ENCODE data around the gene TLE7.

TLE7 gene

DNA sequence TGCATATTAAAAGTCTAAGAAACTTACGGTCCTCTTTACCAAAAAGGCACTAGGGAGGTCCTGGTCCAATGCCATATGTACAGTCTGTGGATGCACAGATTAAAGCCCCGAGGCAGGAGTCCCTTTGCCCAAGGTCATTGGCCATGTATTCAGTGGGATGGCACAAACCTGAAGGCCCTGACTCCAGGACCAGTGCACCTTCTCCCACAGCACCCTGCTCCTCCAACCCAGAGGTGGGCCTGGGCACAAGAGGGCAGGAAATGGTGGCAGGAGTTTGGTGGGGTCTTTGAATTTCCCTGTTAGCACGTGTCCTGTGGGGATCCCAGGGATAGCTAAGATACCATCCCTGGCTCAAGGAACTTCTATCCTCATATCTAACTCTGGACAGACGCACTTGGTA is 28.5 kb downstream of the TLE7 start:
- Histone ChIP-seq H3K27ac (ENCODE audit: low read depth, low read length) (no peak overlapping the region), H3K27me3 (ENCODE audit: insufficient read depth, low read length) (peaks cover 56% of the 10 kb centered on the region), H3K4me1 (ENCODE audit: control insufficient read depth, insufficient read depth, low read length, unreplicated experiment) (no peaks in the 10 kb centered on the region), H2AFZ (ENCODE audit: low read length, unreplicated experiment) (no peak overlapping the region), H3K36me3 (ENCODE audit: insufficient read depth, low read length) (no peaks in the 10 kb centered on the region), H3K4me3 (ENCODE audit: low read depth, low read length) (no peak overlapping the region), H3K79me2 (ENCODE audit: control insufficient read depth, insufficient read depth, low read length, unreplicated experiment) (no peaks in the 10 kb centered on the region)

DNA sequence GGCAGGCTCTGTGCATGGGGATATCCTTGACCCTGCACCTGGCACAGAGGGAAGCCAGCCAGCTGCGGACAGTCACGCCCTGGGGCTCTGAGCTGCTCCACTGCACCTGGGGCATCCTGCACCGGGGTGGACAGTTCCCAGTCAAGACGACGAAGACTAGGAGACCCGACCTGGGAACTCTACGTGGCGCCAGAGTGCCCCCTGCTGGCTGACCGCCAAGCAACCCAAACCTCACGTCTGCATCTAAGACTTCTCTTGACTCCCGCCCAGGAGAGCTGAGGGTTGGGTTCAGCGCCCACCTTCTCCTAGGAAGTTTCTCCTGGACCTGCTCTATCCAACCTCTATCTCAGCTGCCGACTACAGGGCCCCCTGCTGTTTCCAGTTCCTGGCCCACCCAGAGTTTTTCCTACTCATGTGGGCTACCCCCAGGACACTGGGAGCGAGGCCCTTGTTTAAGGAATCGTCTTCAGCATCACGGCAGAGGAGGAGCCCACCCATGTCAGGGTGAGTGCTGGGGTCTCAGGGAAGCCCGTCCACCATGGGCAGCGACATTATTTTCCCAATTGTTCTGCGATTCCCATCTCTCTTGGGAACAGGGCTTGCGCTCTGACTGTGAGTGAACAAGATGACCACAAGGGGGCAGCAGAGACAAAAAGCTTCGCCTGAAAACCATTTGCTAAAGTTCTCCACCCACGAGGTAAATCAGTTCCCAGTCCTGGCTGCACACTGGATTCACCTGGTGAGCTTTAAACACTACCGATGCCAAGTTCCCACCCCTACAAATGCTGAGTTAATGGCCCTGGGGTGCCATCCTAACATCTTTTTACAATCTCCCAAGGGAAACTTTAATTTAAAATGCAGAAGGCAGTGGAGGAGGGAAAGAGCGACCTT is 29.3 kb downstream of the TLE7 start:
- peaks cover 56% of the 10 kb centered on the region for H3K27me3 ChIP-seq (ENCODE audit: insufficient read depth, low read length)

DNA sequence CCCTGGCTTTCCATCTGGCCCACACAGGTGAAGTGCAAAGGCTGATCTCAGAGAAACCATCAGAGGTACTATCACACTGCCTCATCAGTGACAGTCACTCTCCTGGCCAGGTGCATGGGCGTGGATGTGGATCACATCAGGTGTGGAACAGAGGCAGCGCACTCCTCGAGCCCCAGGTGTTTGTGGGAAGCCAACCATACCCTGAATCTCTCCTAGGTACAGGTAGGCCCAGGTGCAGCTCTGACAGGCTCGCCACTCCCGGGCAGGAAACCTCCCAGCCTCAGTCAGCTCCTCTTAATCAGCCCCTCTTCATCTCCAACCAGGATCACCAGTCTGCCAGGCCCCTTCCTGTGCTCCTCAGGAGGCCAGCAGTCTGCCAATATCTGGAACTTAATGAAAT is 31.7 kb downstream of the TLE7 start:
- Histone ChIP-seq H3K27ac (ENCODE audit: low read depth, low read length) (no peak overlapping the region), H3K4me3 (ENCODE audit: low read depth, low read length) (no peak overlapping the region)

More for the DNA sequence above, 29.3 kb downstream of the TLE7 start:
- no peak overlapping the region for H3K4me3 ChIP-seq (ENCODE audit: low read depth, low read length)
- H3K36me3 ChIP-seq (ENCODE audit: insufficient read depth, low read length), result no peaks in the 10 kb centered on the region
- no peaks in the 10 kb centered on the region for H3K4me1 ChIP-seq (ENCODE audit: control insufficient read depth, insufficient read depth, low read length, unreplicated experiment)
- H3K27ac ChIP-seq (ENCODE audit: low read depth, low read length), result no peak overlapping the region
- H3K79me2 ChIP-seq (ENCODE audit: control insufficient read depth, insufficient read depth, low read length, unreplicated experiment), result no peaks in the 10 kb centered on the region
- H2AFZ ChIP-seq (ENCODE audit: low read length, unreplicated experiment), result no peak overlapping the region

DNA sequence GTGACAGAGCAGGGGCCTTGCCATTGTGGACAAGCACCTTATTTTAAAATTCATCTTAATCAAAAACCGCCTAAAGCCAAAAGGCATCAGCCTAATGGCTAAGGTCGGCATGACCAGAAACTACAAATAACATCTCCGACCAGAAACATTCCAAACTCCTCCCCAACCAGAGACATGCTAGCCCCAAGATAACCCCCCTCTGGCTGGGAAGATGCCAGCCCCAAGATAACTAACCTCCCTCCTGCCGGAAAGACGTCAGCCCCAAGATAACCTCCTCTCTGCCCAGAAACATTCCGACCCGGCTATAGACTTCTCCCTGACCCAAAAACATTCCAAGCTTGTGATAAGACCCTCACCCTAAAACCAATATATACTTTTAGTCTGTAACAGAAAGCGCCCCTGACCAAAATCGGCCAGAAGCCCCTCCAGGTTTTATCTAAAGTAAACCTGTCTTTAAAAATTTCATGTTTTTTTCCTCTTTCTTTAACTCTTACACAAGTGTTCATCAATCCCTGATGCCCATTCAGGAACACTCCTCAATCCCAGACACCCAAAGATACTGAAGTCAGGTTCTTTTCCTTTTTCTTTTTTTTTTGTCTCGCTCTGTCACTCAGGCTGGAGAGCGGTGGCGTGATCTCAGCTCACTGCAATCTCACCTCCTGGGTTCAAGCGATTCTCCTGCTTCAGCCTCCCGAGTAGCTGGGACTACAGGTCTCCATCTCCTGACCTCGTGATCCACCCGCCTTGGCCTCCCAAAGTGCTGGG is 32.7 kb downstream of the TLE7 start:
- no peak overlapping the region for H3K4me3 ChIP-seq (ENCODE audit: low read depth, low read length)
- no peak overlapping the region for H3K27ac ChIP-seq (ENCODE audit: low read depth, low read length)
- no peaks in the 10 kb centered on the region for H3K4me1 ChIP-seq (ENCODE audit: control insufficient read depth, insufficient read depth, low read length, unreplicated experiment)
- no peaks in the 10 kb centered on the region for H3K79me2 ChIP-seq (ENCODE audit: control insufficient read depth, insufficient read depth, low read length, unreplicated experiment)
- no peaks in the 10 kb centered on the region for H3K36me3 ChIP-seq (ENCODE audit: insufficient read depth, low read length)
- H3K27me3 ChIP-seq (ENCODE audit: insufficient read depth, low read length), result peaks cover 54% of the 10 kb centered on the region
- no peak overlapping the region for H2AFZ ChIP-seq (ENCODE audit: low read length, unreplicated experiment)

More for the DNA sequence above, 31.7 kb downstream of the TLE7 start:
- Histone ChIP-seq H3K79me2 (ENCODE audit: control insufficient read depth, insufficient read depth, low read length, unreplicated experiment) (no peaks in the 10 kb centered on the region), H2AFZ (ENCODE audit: low read length, unreplicated experiment) (no peak overlapping the region), H3K4me1 (ENCODE audit: control insufficient read depth, insufficient read depth, low read length, unreplicated experiment) (no peaks in the 10 kb centered on the region), H3K27me3 (ENCODE audit: insufficient read depth, low read length) (peaks cover 48% of the 10 kb centered on the region), H3K36me3 (ENCODE audit: insufficient read depth, low read length) (no peaks in the 10 kb centered on the region)

DNA sequence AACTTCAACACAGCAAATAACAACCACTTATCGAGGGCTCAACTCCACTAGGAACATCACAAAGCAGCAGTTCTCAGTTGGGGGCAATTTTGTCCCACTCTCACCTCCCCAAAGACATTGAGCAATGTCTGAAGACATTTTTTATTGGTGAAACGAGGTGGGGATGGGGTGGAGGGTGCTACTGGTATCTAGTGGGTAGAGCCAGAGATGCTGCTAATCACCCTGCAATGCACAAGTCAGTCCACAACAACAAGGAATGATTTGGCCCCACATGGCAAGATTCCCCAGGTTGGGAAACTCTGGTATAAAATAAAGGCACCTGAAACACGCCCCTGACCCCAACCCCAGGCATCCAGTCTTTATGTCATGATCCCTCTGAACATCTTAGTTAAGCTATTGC is 33.3 kb downstream of the TLE7 start:
- no peak overlapping the region for H3K27ac ChIP-seq (ENCODE audit: low read depth, low read length)
- H3K4me3 ChIP-seq (ENCODE audit: low read depth, low read length), result no peak overlapping the region
- no peaks in the 10 kb centered on the region for H3K79me2 ChIP-seq (ENCODE audit: control insufficient read depth, insufficient read depth, low read length, unreplicated experiment)
- no peaks in the 10 kb centered on the region for H3K4me1 ChIP-seq (ENCODE audit: control insufficient read depth, insufficient read depth, low read length, unreplicated experiment)
- no peaks in the 10 kb centered on the region for H3K36me3 ChIP-seq (ENCODE audit: insufficient read depth, low read length)
- no peak overlapping the region for H2AFZ ChIP-seq (ENCODE audit: low read length, unreplicated experiment)
- peaks cover 60% of the 10 kb centered on the region for H3K27me3 ChIP-seq (ENCODE audit: insufficient read depth, low read length)

DNA sequence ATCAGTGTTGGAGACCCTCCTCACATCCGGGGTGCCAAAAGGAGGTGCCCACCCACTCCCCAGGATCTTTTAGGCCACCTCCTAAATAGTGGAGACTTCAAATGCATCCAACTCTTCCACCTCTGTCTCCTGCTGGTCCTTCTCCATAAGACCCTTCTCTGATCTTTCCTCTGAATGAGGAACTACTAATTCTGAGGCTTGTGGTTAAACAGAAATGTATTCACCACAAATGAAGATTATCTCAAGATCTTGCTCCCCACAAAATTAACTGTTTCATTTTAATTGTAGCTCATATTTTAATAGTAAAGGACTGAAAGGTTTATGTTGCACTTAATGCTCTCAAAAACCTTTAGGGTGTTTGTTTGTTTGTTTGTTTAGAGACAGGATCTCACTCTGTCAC is 34.1 kb downstream of the TLE7 start:
- Histone ChIP-seq H3K79me2 (ENCODE audit: control insufficient read depth, insufficient read depth, low read length, unreplicated experiment) (no peaks in the 10 kb centered on the region), H3K27ac (ENCODE audit: low read depth, low read length) (no peak overlapping the region), H3K4me1 (ENCODE audit: control insufficient read depth, insufficient read depth, low read length, unreplicated experiment) (no peaks in the 10 kb centered on the region), H3K4me3 (ENCODE audit: low read depth, low read length) (no peak overlapping the region), H3K36me3 (ENCODE audit: insufficient read depth, low read length) (no peaks in the 10 kb centered on the region), H3K27me3 (ENCODE audit: insufficient read depth, low read length) (peaks cover 67% of the 10 kb centered on the region), H2AFZ (ENCODE audit: low read length, unreplicated experiment) (no peak overlapping the region)

DNA sequence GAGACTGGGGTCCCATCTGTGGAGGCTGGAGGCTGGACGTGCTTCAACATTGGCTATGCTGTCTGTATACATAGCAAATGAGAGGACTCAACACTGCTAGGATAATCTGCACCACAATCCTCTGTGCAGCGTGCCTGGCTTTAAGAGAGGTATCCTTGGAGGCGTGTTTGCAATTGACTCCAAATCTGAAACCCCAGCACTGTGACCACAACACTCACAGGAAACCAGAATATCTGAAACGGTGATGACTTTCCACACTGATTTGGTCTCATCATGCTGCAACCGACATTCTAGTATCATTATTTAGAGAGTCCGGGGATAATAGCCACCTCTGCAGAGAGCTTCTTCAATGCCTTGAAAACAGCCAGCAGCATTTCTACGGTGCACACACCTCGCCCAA is 35.1 kb downstream of the TLE7 start:
- Histone ChIP-seq H2AFZ (ENCODE audit: low read length, unreplicated experiment) (no peak overlapping the region), H3K4me1 (ENCODE audit: control insufficient read depth, insufficient read depth, low read length, unreplicated experiment) (no peaks in the 10 kb centered on the region), H3K4me3 (ENCODE audit: low read depth, low read length) (no peak overlapping the region), H3K27me3 (ENCODE audit: insufficient read depth, low read length) (peaks cover 77% of the 10 kb centered on the region), H3K36me3 (ENCODE audit: insufficient read depth, low read length) (no peaks in the 10 kb centered on the region), H3K79me2 (ENCODE audit: control insufficient read depth, insufficient read depth, low read length, unreplicated experiment) (no peaks in the 10 kb centered on the region), H3K27ac (ENCODE audit: low read depth, low read length) (no peak overlapping the region)

DNA sequence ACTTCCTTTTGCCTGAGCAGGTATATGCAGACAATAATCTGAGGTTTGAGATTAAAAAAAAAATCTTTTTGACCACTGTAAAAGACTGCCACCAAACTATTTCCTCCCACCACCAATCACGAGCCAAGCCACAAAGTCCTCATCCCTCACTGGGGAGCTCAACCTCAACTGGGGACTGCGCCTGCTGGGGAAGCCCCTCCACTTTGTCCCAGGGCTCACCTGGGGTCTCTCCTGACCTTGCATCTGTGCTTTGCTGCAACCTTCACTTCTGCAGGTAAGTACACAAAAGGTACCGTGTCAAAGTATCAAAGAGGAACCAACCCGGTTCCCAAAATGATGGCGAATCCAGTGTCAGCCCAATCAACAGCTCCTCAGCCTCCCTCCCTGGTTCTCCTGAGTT is 35.5 kb downstream of the TLE7 start:
- no peak overlapping the region for H3K4me3 ChIP-seq (ENCODE audit: low read depth, low read length)
- H3K79me2 ChIP-seq (ENCODE audit: control insufficient read depth, insufficient read depth, low read length, unreplicated experiment), result no peaks in the 10 kb centered on the region
- H3K27me3 ChIP-seq (ENCODE audit: insufficient read depth, low read length), result peaks cover 79% of the 10 kb centered on the region
- H3K4me1 ChIP-seq (ENCODE audit: control insufficient read depth, insufficient read depth, low read length, unreplicated experiment), result no peaks in the 10 kb centered on the region
- H3K36me3 ChIP-seq (ENCODE audit: insufficient read depth, low read length), result no peaks in the 10 kb centered on the region
- no peak overlapping the region for H3K27ac ChIP-seq (ENCODE audit: low read depth, low read length)
- no peak overlapping the region for H2AFZ ChIP-seq (ENCODE audit: low read length, unreplicated experiment)

DNA sequence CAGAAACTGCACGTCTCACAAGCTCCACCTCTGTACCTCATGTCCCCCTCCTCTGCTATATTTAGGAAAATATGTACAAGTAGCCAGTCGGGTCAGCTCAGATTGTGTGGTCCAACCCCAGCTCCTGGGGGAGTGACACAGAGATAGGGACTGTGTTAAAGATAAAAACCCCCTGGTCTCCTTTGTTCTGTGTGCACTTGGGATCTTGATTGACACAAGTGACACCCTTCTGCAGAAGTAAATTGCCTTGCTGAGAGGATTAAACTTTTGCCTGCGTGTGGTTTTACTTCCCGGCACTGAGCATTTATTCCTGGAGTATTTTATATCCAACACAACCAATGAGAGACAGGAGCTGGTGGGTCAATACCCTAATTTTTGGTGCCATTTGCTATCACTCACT is 37.5 kb downstream of the TLE7 start:
- H3K27ac ChIP-seq (ENCODE audit: low read depth, low read length), result no peak overlapping the region
- peaks cover 81% of the 10 kb centered on the region for H3K27me3 ChIP-seq (ENCODE audit: insufficient read depth, low read length)
- no peaks in the 10 kb centered on the region for H3K79me2 ChIP-seq (ENCODE audit: control insufficient read depth, insufficient read depth, low read length, unreplicated experiment)
- H3K36me3 ChIP-seq (ENCODE audit: insufficient read depth, low read length), result no peaks in the 10 kb centered on the region
- no peak overlapping the region for H2AFZ ChIP-seq (ENCODE audit: low read length, unreplicated experiment)
- no peak overlapping the region for H3K4me3 ChIP-seq (ENCODE audit: low read depth, low read length)
- no peaks in the 10 kb centered on the region for H3K4me1 ChIP-seq (ENCODE audit: control insufficient read depth, insufficient read depth, low read length, unreplicated experiment)

DNA sequence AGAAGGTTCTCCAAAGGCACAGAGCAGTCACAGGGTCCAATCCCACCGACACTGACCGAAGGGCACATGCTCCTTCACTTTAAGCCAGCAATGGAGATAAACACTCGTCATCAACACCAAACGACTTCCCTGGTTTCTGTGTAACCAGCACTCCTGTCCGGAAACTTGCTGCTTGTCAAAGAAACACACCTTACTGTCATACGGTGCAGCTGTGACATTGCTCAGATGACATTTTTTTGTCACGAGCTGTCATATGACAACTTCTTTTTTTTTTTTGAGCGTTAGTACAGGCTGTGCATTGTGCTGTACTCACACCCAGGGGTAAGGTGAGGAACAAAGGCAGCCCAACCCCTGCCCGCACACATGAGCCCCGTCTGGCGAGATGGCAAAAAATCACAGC is 39.2 kb downstream of the TLE7 start:
- H3K79me2 ChIP-seq (ENCODE audit: control insufficient read depth, insufficient read depth, low read length, unreplicated experiment), result no peaks in the 10 kb centered on the region

DNA sequence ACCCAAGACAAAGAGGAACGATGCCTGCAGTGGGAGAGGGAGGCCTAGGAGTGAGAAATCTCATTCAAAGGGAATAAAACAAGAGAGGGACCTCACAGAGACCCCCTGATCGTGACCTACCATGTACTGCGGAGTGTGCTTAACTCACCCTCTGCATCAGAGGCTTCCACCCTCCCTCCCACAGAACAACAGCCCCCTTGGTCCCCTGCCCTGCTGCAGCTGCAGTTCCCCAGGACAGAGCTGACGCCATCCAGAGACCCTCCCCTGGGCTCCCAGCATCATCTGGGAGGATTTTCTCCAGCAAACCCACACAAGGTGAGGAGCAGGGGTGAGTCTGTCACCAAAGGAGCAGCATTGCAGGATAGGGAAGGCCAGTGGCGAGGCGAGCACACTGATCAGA is 39.8 kb downstream of the TLE7 start:
- Histone ChIP-seq H3K36me3 (ENCODE audit: insufficient read depth, low read length) (no peaks in the 10 kb centered on the region), H3K27me3 (ENCODE audit: insufficient read depth, low read length) (peaks cover 73% of the 10 kb centered on the region), H3K27ac (ENCODE audit: low read depth, low read length) (no peak overlapping the region), H3K4me3 (ENCODE audit: low read depth, low read length) (no peak overlapping the region), H2AFZ (ENCODE audit: low read length, unreplicated experiment) (no peak overlapping the region), H3K79me2 (ENCODE audit: control insufficient read depth, insufficient read depth, low read length, unreplicated experiment) (no peaks in the 10 kb centered on the region), H3K4me1 (ENCODE audit: control insufficient read depth, insufficient read depth, low read length, unreplicated experiment) (no peaks in the 10 kb centered on the region)

More for the DNA sequence above, 39.2 kb downstream of the TLE7 start:
- Histone ChIP-seq H3K4me1 (ENCODE audit: control insufficient read depth, insufficient read depth, low read length, unreplicated experiment) (no peaks in the 10 kb centered on the region), H2AFZ (ENCODE audit: low read length, unreplicated experiment) (no peak overlapping the region), H3K4me3 (ENCODE audit: low read depth, low read length) (no peak overlapping the region), H3K27me3 (ENCODE audit: insufficient read depth, low read length) (peaks cover 73% of the 10 kb centered on the region), H3K27ac (ENCODE audit: low read depth, low read length) (no peak overlapping the region), H3K36me3 (ENCODE audit: insufficient read depth, low read length) (no peaks in the 10 kb centered on the region)

All from ACC112 (cell line).